B cell (primary cell): ENCODE measurements around the gene LRSAM1. TPM values are rescaled to one million over a fixed set of nuclear protein-coding genes. Genes with fewer than 3 reads are reported as not detected.
A peak's percentile ranks its signal among the peaks of the same experiment; 100 is the strongest.

Source experiments
- ATAC-seq: fragments of 200-7000 bp; cut with Tn5 transposase; one replicate; pipeline ENCODE4 v1.10.0; 2021; ENCODE audit warnings: low read depth, mild to moderate bottlenecking, moderate number of reproducible peaks, moderate library complexity
- CTCF ChIA-PET: fragments of 350-600 bp; sonication (Branson Sonifier 250); formaldehyde crosslinking; loops from one replicate; lab custom pipeline; 2021; ENCODE audit warnings: antibody characterized with exemption, inconsistent platforms; lab: Charles Lee
- POLR2A ChIA-PET: fragments of 350-600 bp; sonication (Branson Sonifier 250); formaldehyde crosslinking; loops from one replicate; lab custom pipeline; 2021; ENCODE audit warnings: antibody characterized with exemption; lab: Charles Lee
- DNase-seq: peaks from one replicate; pipeline ENCODE4 v3.0.0; 2013
- H2AFZ ChIP-seq: 2 replicates; pipeline ENCODE4 v1.6.1; 2012; ENCODE audit warnings: mild to moderate bottlenecking, low read depth, low read length; ENCODE audit not compliant: insufficient read depth, poor library complexity, severe bottlenecking
- H3K27ac ChIP-seq, 2 donors: 1 replicate in 1 of 2; 2 replicates in 1 of 2; pipeline ENCODE4 v1.5.1; 2012 to 2013; ENCODE audit warnings: low read length in 2 of 2, mild to moderate bottlenecking in 2 of 2, moderate library complexity in 1 of 2
- H3K27me3 ChIP-seq, 4 experiments: fragments of 200-600 bp in 1 of 4; sonication (generic) in 1 of 4; replicated peaks in 1 of 4; 1 replicate in 2 of 4; 2 replicates in 2 of 4; pipeline versions ENCODE4 v1.6.1 to v1.7.0; 2013 to 2016; ENCODE audit warnings: low read length in 3 of 4, mild to moderate bottlenecking in 2 of 4, mixed read lengths in 1 of 4, moderate library complexity in 1 of 4; ENCODE audit not compliant: insufficient read depth in 4 of 4, control insufficient read depth in 3 of 4; ENCODE audit errors: control extremely low read depth in 1 of 4
- H3K36me3 ChIP-seq, 2 experiments: replicated peaks in 1 of 2; 1 replicate in 1 of 2; 2 replicates in 1 of 2; pipeline versions ENCODE4 v1.6.1 to v1.7.1; 2013; ENCODE audit warnings: low read length in 1 of 2; ENCODE audit not compliant: insufficient read depth in 2 of 2, control insufficient read depth in 1 of 2; ENCODE audit errors: control extremely low read depth in 1 of 2, extremely low read depth in 1 of 2
- H3K4me1 ChIP-seq, 2 donors: fragments of 200-600 bp in 1 of 2; sonication (generic) in 1 of 2; 1 replicate in 1 of 2; 2 replicates in 1 of 2; pipeline versions ENCODE4 v1.5.1 to v1.6.1; 2013 to 2017; ENCODE audit warnings: low read length in 2 of 2; ENCODE audit not compliant: control insufficient read depth in 2 of 2, insufficient read depth in 2 of 2
- H3K4me2 ChIP-seq: replicated peaks from 2 replicates; pipeline ENCODE3; 2012; ENCODE audit warnings: mild to moderate bottlenecking, low read depth, low read length; ENCODE audit not compliant: poor library complexity, severe bottlenecking
- H3K4me3 ChIP-seq, 5 experiments: fragments of 200-600 bp in 1 of 5; sonication (generic) in 1 of 5; 1 replicate in 3 of 5; 2 replicates in 2 of 5; pipeline versions ENCODE4 v1.5.1 to v1.7.0; 2011 to 2016; ENCODE audit warnings: low read length in 4 of 5, mild to moderate bottlenecking in 4 of 5, low read depth in 2 of 5, control low read depth in 1 of 5, moderate library complexity in 1 of 5; ENCODE audit not compliant: insufficient read depth in 1 of 5; ENCODE audit errors: control extremely low read depth in 1 of 5, extremely low read depth in 1 of 5
- H3K79me2 ChIP-seq: fragments of 200-600 bp; sonication (generic); one replicate; pipeline ENCODE4 v1.6.0; 2016; ENCODE audit warnings: low read length; ENCODE audit not compliant: control insufficient read depth, insufficient read depth
- H3K9ac ChIP-seq: fragments of 200-600 bp; sonication (generic); 2 replicates; pipeline ENCODE4 v1.6.1; 2017; ENCODE audit warnings: mild to moderate bottlenecking, low read length, moderate library complexity
- H3K9me3 ChIP-seq, 3 donors: one replicate each; pipeline versions ENCODE4 v1.6.1 to v1.7.1; 2013; ENCODE audit warnings: low read length in 2 of 3; ENCODE audit not compliant: control insufficient read depth in 2 of 3, insufficient read depth in 1 of 3; ENCODE audit errors: control extremely low read depth in 1 of 3
- H4K20me1 ChIP-seq: 2 replicates; pipeline ENCODE4 v1.6.0; 2012; ENCODE audit warnings: mild to moderate bottlenecking, low read length; ENCODE audit not compliant: insufficient read depth, control insufficient read depth, poor library complexity, severe bottlenecking
- H3K27ac Mint-ChIP-seq: one replicate; pipeline ENCODE4 v1.8.0; 2021; ENCODE audit warnings: mixed read lengths
- H3K27me3 Mint-ChIP-seq: one replicate; pipeline ENCODE4 v1.8.0; 2021; ENCODE audit warnings: mixed read lengths
- H3K4me1 Mint-ChIP-seq: one replicate; pipeline ENCODE4 v1.8.0; 2021; ENCODE audit warnings: mixed read lengths
- H3K4me3 Mint-ChIP-seq: one replicate; pipeline ENCODE4 v1.8.0; 2021; ENCODE audit warnings: mixed read lengths
- H3K9me3 Mint-ChIP-seq: one replicate; pipeline ENCODE4 v1.8.0; 2022; ENCODE audit warnings: mixed read lengths; ENCODE audit not compliant: insufficient read depth
- EZH2 ChIP-seq: IDR thresholded peaks from 2 replicates; pipeline ENCODE4 v1.6.1; 2012; ENCODE audit warnings: borderline replicate concordance, low read depth, mild to moderate bottlenecking, moderate library complexity, low read length; ENCODE audit not compliant: insufficient read depth, poor library complexity, severe bottlenecking
- WGBS: methylation state at CpG from one replicate; pipeline ENCODE4 v1.1.5; 2013; ENCODE audit warnings: missing lambda C conversion rate; ENCODE audit not compliant: insufficient coverage; 5-methylcytosine and 5-hydroxymethylcytosine counted together
- intact Hi-C: fragments of 100-400 bp; cut with micrococcal nuclease; formaldehyde crosslinking; loops from one replicate; pipeline ENCODE4 v1.10.0; 2022
- polyA plus RNA-seq: library from polyadenylated mRNA; depleted of rRNA; stranded (reverse); fragments of >200 nt; gene quantifications from 2 replicates; pipeline ENCODE4 v1.2.3, GENCODE V29; 2012
- total RNA-seq, 2 donors: library from RNA; stranded (reverse); fragments of 120-200 nt in 1 of 2; gene quantifications; 1 replicate in 1 of 2; 2 replicates in 1 of 2; pipeline versions ENCODE4 v1.2.3 to v1.2.4, GENCODE V29; 2013 to 2022
- TF ChIP-seq, protein P1 (sequence below): fragments of 200-600 bp; IDR thresholded peaks from one replicate; pipeline ENCODE4 v1.8.0; 2022; ENCODE audit warnings: antibody characterized with exemption, mild to moderate bottlenecking

The LRSAM1 gene
- total and polyA plus RNA-seq, 2 donors (not counting 1 experiment from before 2014, with no cell fraction given): 30.6 to 39.8 TPM

DNA sequence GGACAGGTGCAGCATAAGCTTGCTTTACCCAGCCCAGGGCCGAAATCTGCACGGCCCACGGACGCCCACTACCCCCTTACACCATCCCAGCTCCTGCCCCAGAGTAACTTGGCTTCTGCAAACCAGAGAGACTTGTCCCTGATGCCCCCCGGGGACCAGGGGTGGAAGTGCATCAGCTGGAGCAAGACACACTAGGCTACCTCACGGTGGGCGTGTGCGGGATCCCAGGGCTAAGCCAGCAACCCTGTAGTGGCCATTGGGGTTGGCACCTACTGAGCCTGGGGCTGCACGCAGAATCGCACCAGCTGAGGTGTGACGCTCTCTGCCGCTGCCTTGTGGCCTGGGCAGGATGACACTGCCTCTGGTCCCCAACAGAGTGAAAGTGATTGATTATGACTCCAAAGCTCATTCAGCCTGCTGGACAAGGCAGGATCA, 33.3 kb upstream of the LRSAM1 start:
- ATAC-seq (no peak), DNase-seq (peak; percentile 43)
- no peak overlapping the region for H3K27ac ChIP-seq
- intact Hi-C loops: no loop called here
- Mint-ChIP-seq H3K27ac (no peak overlapping the region), H3K4me1 (peaks cover 8% of the 10 kb centered on the region), H3K9me3 (no peaks in the 10 kb centered on the region), H3K27me3 (no peaks in the 10 kb centered on the region), H3K4me3 (peak overlapping the region; percentile 15)
- 76% methylated on average over 12 of the region's 12 CpGs for WGBS
- no peak overlapping the region for H3K4me2 ChIP-seq
- H3K27me3 ChIP-seq: no peaks in the 10 kb centered on the region
- TF ChIP-seq, protein P1, sequence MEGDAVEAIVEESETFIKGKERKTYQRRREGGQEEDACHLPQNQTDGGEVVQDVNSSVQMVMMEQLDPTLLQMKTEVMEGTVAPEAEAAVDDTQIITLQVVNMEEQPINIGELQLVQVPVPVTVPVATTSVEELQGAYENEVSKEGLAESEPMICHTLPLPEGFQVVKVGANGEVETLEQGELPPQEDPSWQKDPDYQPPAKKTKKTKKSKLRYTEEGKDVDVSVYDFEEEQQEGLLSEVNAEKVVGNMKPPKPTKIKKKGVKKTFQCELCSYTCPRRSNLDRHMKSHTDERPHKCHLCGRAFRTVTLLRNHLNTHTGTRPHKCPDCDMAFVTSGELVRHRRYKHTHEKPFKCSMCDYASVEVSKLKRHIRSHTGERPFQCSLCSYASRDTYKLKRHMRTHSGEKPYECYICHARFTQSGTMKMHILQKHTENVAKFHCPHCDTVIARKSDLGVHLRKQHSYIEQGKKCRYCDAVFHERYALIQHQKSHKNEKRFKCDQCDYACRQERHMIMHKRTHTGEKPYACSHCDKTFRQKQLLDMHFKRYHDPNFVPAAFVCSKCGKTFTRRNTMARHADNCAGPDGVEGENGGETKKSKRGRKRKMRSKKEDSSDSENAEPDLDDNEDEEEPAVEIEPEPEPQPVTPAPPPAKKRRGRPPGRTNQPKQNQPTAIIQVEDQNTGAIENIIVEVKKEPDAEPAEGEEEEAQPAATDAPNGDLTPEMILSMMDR: peak; percentile 22
- no peak for TF ChIP-seq EZH2
- H4K20me1 ChIP-seq: no peaks in the 10 kb centered on the region
- no peak overlapping the region for H3K4me3 ChIP-seq
- no peak overlapping the region for H2AFZ ChIP-seq
- peaks cover 6 to 10% of the 10 kb centered on the region in 2 donors for H3K4me1 ChIP-seq
- CTCF ChIA-PET: interaction anchor here (1.1 to 1.5 kb wide), 2 partner anchors 21 to 203 kb away, joined by 7 to 8 read pairs; partner anchors contain the start of gene SLC2A8
- no peak overlapping the region for H3K9ac ChIP-seq
- H3K36me3 ChIP-seq: no peaks in the 10 kb centered on the region
- H3K9me3 ChIP-seq: no peaks in the 10 kb centered on the region
- POLR2A ChIA-PET: interaction anchor here (0.7 kb wide), 1 partner anchor 9 kb away, joined by 3 read pairs; no protein-coding TSS in a partner anchor
- H3K79me2 ChIP-seq: peaks cover 13% of the 10 kb centered on the region

DNA sequence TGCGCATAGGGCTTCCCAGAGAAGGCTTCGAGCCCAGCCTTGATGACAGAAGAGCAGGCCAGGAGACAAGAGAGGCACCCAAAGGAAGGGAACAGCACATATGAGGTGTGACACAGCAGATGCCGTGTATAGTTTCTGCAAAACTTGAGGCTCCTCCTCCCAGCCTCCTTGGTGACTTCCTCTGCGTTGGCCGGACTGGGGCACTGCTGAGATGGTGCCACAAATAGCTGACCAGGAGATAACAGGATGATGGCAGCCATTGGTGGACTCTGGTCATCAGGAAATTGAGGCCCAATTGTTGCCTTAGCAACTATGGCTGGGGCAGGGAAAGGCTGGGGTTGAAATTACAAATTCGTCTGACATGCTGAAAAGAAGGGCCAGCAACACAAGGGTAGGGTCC, 32.0 kb upstream of the LRSAM1 start:
- no CpG with 5 or more reads among the region's 6 CpGs for WGBS
- H3K27me3 ChIP-seq: no peaks in the 10 kb centered on the region
- TF ChIP-seq EZH2: no peak
- TF ChIP-seq, protein P1: no peak
- peaks cover 12 to 17% of the 10 kb centered on the region in 2 donors for H3K4me1 ChIP-seq
- H3K36me3 ChIP-seq: no peaks in the 10 kb centered on the region
- intact Hi-C loops: no loop called here
- no peak overlapping the region for H2AFZ ChIP-seq
- ChIA-PET CTCF (interaction anchor here (1.5 kb wide), 1 partner anchor 22 kb away, joined by 7 read pairs; the partner anchor contains the start of gene SLC2A8), POLR2A (no interaction called here)
- no peak for ATAC-seq
- Mint-ChIP-seq H3K9me3 (no peaks in the 10 kb centered on the region), H3K27ac (no peak overlapping the region), H3K4me1 (peaks cover 19% of the 10 kb centered on the region), H3K4me3 (no peak overlapping the region), H3K27me3 (no peaks in the 10 kb centered on the region)
- H3K4me3 ChIP-seq: peak overlapping the region in 3 of 5 experiments; percentile 18 to 41 (median 31)
- H3K9me3 ChIP-seq: no peaks in the 10 kb centered on the region
- no peaks in the 10 kb centered on the region for H4K20me1 ChIP-seq
- DNase-seq: no peak
- H3K9ac ChIP-seq: peak overlapping the region; percentile 25
- H3K79me2 ChIP-seq: peaks cover 23% of the 10 kb centered on the region
- peak overlapping the region; percentile 20 for H3K4me2 ChIP-seq
- H3K27ac ChIP-seq: no peak overlapping the region
